GM21786 (cell line): ENCODE results near the gene MSANTD7.
"Not testable (repeated sequence)": the region's sequence is repeated elsewhere in the genome, so short reads cannot be mapped to it uniquely, and the experiment has no call there.

Source experiments
- ATAC-seq: cut with Tn5 transposase; IDR thresholded peaks from one replicate; pipeline ENCODE4 v1.9.1; 2021; ENCODE audit not compliant: unreplicated experiment

Gene MSANTD7, protein sequence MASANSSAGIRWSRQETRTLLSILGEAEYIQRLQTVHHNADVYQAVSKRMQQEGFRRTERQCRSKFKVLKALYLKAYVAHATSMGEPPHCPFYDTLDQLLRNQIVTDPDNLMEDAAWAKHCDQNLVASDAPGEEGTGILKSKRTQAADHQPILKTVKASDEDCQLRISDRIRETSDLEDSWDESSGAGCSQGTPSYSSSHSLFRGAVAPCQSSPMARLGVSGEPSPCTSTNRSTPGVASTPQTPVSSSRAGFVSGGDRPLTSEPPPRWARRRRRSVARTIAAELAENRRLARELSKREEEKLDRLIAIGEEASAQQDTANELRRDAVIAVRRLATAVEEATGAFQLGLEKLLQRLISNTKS

DNA sequence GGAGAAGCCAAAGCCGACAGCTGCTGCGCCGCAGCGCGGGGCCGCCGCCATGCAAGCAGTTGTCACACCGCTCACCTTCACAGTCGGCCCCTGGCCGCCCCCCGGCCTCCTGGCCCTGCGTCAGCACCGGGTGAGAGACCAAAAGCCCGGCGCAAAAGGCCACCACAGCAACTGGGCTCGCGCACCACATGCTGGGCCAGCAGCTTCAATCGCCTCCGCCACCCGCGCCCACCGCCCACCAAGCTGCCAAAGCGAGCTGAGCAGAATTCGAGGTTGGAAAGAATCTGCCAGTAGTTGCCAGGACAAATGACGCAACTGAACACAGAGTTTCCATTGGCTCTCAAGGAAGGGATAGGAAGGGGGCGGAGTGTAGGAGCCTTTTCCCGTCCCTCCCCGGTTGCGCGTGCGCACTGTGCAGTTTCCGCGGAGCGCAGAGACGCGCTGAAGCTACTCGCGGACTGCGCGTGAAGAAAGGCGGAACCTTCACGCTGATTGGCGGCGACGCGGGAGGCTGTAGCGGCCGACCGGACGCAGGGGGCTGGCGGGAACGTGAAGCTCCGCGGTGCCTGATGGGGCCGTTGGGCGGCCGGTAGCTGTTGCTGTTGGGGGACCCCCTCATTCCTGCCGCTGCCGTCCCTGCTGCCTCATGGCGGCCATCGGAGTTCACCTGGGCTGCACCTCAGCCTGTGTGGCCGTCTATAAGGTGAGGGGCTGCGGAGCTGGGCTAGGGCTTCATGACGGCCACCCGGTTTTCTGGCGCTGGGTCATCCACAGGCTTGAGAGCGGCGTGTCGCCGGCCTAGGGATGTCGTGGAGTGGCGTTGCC is at the start of gene MSANTD7, which contains the start of the genes CDNF and HSPA14:
Gene MSANTD7 (plus strand): TSS at position 550 of the 825 bp plus-strand sequence. CDS start 3,979 bp downstream, outside the sequence.
Gene CDNF (minus strand): TSS at position 281 of the 825 bp plus-strand sequence. CDS start 91 bp downstream, at position 190.
Gene HSPA14 (plus strand): TSS at position 550 of the 825 bp plus-strand sequence. CDS start 97 bp downstream, at position 647.
- ATAC-seq = peak; percentile 90

DNA sequence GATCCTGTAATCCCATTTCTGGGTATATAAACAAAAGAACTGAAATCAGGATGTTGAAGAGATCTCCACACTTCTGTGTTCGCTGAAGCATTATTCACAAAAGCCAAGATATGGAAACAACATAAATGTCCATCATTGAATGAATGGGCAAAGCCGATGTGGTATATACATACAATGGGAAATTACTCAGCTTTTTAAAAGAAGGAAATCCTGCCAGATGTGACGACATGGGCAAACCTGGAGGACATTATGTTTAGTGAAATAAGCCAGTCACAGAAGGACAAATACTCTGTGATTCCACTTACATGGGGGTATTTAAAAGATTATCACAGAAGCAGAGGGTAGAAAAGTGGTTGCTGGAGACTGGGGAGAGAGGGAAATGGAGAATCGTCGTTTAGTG is 39.5 kb upstream of the MSANTD7 start:
- ATAC-seq = no peak

DNA sequence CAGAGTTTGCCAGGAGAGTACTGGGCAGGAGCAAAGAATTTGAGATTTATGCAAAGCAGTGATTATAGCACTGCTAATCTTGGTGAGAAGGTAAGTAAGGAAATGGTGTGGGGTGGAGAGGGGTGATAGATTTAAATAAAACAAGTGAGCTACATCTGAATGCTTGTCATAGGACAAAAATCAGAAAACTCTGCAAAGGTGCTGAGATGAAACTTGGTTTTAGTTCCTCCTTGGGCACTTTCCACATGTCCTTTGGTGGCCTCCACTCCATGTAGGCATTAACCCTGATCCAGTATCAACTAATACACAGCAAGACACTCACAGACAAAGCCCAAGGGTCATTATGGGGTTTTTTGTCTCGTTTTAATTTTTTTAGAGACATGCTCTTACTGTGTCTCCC is 37.7 kb upstream of the MSANTD7 start:
- ATAC-seq = no peak

DNA sequence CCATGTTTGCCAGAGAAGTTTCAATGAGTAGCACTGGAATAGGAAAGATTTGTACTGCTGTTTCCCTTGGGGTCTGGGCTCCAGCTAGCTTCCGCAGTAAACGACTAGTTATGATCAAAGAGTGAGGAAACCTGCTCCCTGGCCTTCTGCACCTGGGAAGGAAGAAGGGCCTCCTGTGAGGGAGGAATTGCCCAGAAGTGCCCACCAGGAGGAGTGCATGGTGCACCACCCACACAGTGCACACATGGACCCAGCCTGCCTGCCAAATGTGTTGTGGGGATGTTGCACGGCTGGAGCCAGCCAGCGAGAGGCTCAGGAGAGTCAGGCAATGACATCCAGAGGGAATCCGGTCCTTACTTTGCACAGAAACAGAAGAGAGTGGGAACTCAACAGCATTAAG is 36.4 kb upstream of the MSANTD7 start:
- no peak for ATAC-seq

DNA sequence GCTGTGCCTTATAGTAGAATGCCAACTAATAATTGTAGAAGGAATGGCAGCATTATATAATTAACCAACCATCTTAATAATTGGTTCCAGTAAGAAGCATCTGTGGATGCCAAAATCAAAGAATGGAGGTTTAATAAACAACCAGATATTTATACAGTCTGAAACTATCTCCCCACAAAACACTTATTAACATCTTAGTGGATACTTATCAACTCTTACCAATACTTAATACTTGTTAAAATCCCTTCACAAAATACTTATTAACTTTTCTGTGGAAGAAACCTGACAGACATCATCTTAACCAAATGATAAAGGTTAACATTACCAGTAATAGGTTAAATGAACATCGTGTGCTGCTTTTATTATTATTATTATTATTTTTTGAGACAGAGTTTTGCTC is 34.3 kb upstream of the MSANTD7 start:
- ATAC-seq = no peak

DNA sequence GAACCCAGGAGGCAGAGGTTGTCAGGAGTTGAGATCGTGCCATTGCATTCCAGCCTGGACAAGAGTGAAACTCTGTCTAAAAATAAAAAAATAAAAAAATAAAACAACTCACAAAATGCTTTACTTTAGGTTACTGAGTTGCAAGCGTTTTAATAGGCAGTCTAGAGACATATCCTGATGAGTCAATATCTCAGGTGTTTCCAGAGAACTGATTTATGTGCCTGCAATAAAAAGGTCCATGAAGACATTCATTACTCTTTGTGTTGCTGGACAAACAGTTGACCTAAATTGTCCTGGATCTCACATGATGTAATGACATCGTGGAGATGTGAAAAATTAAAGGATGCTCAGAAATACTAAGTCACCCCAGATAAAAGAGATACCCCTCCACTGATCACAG is 31.8 kb upstream of the MSANTD7 start:
- ATAC-seq = no peak

DNA sequence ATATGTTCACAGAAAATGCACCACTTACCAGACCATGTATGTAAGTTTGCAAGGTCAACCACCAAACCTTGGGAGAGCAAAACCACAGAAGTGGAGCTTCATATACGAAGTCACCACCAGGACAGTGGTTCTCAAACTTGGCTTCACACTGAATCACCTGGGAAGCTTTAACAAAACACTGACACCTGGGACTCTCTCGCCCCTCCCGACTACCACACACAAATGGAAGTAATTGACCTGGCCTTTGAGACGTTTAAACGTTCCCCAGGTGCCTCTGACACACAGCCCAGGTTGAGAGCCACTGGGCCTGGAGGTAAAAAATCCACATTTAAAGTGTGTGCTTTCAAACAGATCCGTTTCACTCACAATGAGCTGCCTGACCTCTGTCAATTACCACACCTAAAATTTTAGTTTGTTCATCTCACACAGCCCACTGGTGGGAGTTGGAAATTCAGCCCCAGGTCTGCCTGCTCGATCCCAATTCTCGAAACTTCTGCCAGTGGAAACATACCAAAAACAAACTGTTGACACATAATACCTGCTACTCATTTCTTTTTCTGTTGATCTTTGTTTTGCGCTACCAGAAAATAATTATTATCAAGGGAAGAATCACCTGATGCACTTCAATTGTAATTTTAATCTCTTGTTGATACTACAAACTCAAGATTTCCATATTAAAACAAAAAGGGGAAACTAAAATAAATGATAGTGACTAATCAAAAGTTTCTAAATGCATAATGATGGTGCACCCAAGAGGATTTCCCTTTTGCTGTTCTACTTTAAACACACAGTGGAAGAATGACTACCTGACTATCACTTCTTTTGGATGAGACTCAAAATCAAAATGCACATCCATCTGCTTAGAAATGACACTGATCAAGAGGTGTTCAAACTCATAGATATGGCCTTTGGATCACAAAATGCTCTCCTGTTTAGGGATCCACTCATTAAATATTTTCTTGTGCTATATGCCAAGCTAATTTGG is 26.8 kb upstream of the MSANTD7 start:
- no peak for ATAC-seq

DNA sequence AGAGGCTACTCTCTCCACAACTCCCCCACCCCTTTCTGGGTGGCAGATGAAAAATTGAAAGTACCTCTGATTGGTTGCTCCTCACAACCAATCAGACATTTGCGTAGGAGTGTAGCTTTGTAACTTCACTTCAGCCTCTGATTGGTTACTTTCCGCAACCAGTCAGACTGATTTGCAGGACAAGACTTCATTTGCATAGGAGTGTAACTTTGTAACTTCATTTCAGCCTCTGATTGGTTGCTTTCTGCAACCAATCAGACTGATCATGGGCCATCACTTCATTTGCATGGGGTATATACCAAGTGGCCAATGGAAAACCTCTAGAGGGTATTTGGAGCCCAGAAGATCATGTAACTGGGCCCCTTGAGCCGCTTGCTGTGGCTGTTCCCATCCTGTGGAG is 25.8 kb upstream of the MSANTD7 start:
- ATAC-seq = no peak

DNA sequence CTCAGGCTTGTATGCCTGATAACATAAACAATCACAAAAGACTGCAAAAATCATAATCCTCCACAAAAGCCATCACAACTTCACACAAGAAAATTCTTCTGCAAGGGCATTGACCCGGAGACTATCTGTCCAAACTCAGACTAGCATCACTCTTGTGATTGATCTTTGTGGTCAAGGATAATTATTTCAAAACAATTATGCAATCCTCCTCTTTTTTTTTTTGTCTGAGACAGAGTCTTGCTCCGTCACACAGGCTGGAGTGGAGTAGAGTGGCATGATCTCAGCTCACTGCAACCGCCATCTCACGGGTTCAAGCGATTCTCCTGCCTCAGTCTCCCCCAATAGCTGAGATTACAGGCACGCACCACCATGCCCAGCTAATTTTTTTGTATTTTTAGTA is 22.4 kb upstream of the MSANTD7 start:
- no peak for ATAC-seq

DNA sequence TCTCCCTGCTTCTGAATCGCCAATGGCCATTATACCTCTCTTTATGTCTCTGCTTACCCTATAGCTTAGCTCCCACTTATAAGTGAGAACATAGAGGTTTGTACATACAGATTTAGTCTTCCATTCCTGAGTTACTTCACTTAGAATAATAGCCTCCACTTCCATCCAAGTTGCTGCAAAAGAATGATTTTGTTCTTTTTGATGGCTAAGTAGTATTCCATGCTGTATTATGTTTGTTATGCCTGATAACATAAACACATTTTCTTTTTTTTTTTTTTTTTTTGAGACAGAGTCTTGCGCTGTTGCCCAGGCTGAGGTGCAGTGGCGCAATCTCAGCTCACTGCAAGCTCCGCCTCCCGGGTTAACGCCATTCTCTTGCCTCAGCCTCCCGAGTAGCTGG is 21.4 kb upstream of the MSANTD7 start:
- not testable (repeated sequence) for ATAC-seq

DNA sequence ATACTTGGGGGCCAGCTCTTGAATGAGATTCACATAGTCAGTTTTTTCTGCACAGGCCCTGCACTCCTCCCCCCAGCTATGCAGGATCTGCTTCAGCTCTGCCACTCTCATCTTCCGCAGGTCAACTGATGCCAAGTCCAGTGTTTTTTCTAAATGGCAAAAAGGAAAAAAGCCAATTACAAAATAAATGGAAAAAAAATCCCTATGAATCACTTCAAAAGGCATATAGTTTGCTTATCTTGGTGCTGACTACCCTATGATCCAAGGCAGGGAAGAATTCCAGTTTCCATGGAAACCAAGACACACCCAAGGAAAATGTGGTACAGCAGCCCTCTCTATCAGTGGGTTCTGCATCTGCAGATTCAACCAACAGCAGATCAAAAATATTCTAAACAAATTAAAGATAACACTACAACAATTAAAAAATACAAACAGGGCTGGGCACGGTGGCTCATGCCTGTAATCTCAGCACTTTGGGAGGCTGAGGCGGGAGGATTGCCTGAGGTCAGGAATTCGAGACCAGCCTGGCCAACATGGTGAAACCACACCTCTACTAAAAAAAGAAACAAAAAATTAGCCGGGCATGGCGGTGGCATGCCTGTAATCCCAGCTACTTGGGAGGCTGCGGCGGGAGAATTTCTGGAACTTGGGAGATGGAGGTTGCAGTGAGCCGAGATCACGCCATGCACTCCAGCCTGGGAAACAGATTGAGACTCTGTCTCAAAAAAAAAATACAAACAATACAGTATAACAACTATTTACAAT is 17.9 kb upstream of the MSANTD7 start:
- ATAC-seq = no peak

DNA sequence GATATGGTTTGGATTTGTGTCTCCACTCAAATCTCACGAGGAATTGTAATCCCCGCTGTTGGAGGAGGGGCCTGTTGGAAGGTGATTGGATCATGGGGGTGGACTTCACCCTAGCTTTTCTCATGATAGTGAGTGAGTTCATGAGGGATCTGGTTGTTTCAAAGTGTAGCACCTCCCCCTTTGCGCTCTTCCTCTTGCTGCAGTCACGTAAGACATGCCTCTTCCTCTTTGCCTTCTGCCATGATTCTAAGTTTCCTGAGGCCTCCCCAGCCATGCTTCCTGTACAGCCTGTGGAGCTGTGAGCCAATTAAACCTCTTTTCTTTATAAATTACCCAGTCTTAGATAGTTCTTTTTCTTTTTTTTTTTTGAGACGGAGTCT is 17.3 kb upstream of the MSANTD7 start:
- no peak for ATAC-seq

DNA sequence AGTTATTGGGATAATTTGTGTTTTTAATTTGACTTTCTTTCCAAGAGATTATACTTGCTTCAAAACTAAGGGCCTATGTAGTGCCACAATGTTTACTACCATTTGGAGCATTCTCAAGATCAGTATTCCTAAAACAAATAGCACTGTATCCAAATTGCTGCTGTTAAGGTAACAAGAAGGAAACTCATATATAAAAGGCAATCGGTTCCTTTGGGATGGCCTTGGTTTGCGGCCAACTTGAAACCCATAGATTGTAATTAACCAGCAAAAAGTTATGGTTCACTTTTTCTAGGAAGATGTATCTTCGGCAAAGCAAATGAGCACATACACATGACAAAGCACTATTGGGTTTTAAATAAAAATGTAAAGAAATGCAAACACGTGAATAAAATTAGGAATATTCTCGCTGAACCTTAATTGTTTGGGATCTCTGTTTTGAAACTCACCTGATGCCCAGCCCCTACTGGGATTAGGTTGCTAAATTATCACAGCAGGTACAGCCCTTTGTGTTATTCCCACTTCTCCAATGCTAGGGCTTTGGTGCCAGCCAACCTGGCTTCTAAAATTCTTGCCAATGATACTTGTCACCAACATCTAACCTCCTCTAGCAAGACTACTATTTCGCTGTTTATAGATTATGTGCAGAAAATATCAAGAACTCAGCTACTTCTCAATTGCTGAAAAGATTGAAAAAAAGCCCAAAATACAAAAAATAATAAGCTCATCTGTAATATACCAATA is 16.3 kb upstream of the MSANTD7 start:
- ATAC-seq = no peak

DNA sequence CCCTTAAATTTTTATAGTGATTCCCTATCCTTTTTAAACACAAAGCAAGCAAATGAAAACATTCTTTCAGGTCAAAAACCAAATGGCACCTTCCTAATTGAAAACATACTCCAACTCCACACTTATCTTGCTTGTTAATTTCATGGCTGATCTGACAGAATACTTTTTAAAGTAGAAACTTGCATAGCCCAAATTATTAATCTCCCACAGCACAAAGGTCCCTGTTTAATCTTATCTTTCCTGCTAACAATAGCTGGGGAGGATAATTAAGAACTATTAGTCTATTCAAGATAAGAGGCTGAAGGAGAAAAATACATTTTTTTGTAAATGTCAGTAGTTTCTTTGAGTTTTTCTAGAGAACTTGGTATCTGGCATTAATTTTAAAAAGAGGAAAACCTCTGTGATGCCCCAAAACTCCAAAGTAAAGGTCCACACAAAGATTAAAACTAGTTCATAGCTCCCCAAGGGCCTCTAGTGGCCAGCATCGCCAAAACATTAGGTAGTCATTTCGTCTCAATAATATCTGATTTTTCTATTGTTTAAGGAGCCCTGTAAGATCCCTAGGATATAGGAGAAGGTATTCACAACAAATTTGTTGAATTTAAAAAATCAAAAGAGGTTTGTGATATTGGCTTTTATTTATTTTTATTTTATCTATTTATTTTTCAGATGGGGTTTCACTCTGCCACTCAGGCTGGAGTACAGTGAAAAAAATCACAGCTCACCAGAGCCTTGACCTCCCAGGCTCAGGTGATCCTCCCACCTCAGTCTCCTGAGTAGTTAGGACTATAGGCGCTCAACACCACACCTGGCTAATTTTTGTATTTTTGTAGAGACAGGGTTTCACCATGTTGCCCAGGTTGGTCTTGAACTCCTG is 15.0 kb upstream of the MSANTD7 start:
- no peak for ATAC-seq

DNA sequence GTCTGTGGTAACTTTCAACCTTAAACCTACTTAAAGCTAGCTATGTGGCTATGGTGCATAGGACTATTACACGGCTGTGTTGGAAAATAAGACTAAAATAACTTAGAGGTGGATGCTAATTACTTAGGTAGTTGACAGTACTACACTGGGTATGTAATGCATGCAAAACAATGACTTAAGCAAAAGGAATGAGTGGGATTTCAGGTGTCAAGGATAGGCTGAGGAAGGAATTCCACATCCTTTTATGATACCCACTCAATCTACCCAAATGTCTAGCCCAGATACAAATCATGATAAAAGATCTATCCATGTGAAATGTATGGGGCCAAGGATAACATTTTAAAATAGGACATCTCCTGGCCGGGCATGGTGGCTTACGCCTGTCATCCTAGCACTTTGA is 14.1 kb upstream of the MSANTD7 start:
- no peak for ATAC-seq

DNA sequence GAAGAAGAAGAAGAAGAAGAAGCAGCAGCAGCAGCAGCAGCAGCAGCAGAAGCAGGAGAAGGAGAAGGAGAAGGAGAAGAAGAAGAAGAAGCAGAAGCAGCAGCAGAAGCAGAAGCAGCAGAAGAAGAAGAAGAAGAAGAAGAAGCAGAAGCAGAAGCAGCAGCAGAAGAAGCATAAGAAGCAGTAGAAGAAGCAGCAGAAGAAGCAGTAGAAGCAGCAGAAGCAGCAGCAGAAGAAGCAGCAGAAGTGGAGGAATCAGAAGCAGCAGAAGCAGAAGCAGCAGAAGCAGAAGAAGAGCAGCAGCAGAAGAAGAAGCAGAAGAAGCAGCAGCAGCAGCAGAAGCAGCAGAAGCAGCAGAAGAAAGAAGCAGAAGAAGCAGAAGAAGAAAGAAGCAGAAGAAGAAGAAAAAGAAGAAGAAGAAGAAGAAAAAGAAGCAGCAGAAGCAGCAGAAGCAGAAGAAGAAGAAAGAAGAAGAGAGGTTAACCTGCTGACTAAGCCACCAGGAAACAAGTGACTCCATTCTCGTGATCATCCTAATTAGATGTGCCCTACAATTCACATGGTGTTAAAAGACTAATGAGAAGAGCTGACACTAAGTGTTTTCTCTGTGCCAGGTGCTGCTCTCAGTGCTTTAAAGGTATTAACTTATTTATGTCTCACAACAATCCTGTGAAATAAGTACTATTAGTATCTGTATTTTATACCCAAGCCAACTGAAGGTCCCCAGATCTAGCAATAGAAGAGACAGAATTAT is 11.9 kb upstream of the MSANTD7 start:
- no peak for ATAC-seq

DNA sequence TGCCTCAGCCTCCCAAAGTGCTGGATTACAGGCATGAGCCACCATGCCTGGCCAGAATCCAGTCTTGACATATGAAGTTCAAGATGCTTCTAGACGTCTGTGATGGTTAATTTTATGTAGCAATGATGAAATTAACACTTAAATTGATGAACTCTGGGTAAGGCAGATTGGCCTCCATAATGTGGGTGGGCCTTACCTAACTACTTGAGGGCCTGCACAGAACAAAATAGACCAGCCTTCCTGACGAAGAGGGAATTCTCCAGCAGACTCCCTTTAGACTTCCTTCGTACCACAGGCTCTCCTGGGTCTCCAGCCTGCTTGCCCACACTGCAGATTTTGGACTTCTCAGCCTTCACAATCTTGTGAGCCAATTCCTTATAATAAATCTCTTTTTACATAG is 5.0 kb upstream of the MSANTD7 start:
- ATAC-seq = no peak

DNA sequence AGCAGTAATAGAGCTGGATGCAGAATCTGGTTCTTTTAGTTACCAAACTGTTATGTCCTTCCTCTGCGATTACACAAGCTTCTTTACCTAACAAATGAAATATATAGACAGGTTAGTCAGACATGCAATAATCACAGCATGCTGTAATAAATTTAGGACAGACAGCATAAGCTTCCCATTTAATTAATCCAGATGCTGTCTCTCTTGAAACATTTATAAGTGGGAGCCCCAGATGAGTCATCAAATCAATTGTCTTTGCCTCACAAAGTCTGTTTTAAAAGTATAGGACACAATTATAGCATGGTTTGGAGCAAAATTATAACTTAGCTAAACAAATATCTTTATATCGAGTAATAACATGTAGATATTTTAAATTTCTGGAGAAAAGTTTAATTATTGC is 1.9 kb upstream of the MSANTD7 start:
- ATAC-seq = no peak
